Neuronal stem cell (in vitro differentiated cells): ENCODE data around the gene GPR132.

Experiments
- DNase-seq: peaks from one replicate; pipeline ENCODE4 v3.0.0-alpha.2; 2013; ENCODE audit warnings: low spot score
- H2AFZ ChIP-seq: one replicate; pipeline ENCODE4 v1.6.1; 2013; ENCODE audit warnings: mild to moderate bottlenecking, low read length, inconsistent platforms
- H2AK5ac ChIP-seq: 2 replicates; pipeline ENCODE4 v1.6.1; 2013; ENCODE audit warnings: low read depth, mild to moderate bottlenecking, inconsistent platforms, low read length, moderate library complexity, mixed read lengths
- H2BK120ac ChIP-seq: 2 replicates; pipeline ENCODE4 v1.6.1; 2013; ENCODE audit warnings: low read depth, mild to moderate bottlenecking, inconsistent platforms, low read length, moderate library complexity, mixed read lengths
- H2BK12ac ChIP-seq: one replicate; pipeline ENCODE4 v1.6.1; 2013; ENCODE audit warnings: low read length, inconsistent platforms
- H2BK15ac ChIP-seq: 2 replicates; pipeline ENCODE4 v1.6.1; 2013; ENCODE audit warnings: mild to moderate bottlenecking, low read length, inconsistent platforms, mixed read lengths
- H2BK5ac ChIP-seq: one replicate; pipeline ENCODE4 v1.6.1; 2013; ENCODE audit warnings: inconsistent platforms, mild to moderate bottlenecking, low read length, moderate library complexity
- H3K14ac ChIP-seq: one replicate; pipeline ENCODE4 v1.6.1; 2013; ENCODE audit warnings: low read length, inconsistent platforms
- H3K18ac ChIP-seq: 2 replicates; pipeline ENCODE4 v1.6.1; 2013; ENCODE audit warnings: low read length, inconsistent platforms
- H3K23ac ChIP-seq: 2 replicates; pipeline ENCODE4 v1.6.1; 2013; ENCODE audit warnings: low read depth, mild to moderate bottlenecking, mixed read lengths, low read length, inconsistent platforms; ENCODE audit not compliant: poor library complexity
- H3K27ac ChIP-seq: replicated peaks from 3 replicates; pipeline ENCODE4 v1.5.1; 2013; ENCODE audit warnings: low read length, inconsistent platforms
- H3K27me3 ChIP-seq, 3 experiments: 2 replicates each; pipeline ENCODE4 v1.6.1; 2013; ENCODE audit warnings: low read length in 3 of 3, mild to moderate bottlenecking in 2 of 3, inconsistent platforms in 1 of 3, low read depth in 1 of 3, mixed read lengths in 1 of 3, moderate library complexity in 1 of 3; ENCODE audit not compliant: control insufficient read depth in 3 of 3, insufficient read depth in 3 of 3
- H3K36me3 ChIP-seq, 2 donors: replicated peaks in 1 of 2; 2 replicates each; pipeline ENCODE4 v1.6.1; 2013; ENCODE audit warnings: low read length in 2 of 2; ENCODE audit not compliant: control insufficient read depth in 2 of 2, insufficient read depth in 2 of 2
- H3K4ac ChIP-seq: 2 replicates; pipeline ENCODE4 v1.6.1; 2013; ENCODE audit warnings: inconsistent platforms, mild to moderate bottlenecking, low read length, moderate library complexity
- H3K4me1 ChIP-seq, 2 donors: 1 replicate in 1 of 2; 2 replicates in 1 of 2; pipeline ENCODE4 v1.6.1; 2013; ENCODE audit warnings: low read length in 2 of 2, low read depth in 1 of 2; ENCODE audit not compliant: control insufficient read depth in 2 of 2, insufficient read depth in 1 of 2
- H3K4me2 ChIP-seq: one replicate; pipeline ENCODE4 v1.6.1; 2013; ENCODE audit warnings: mild to moderate bottlenecking, low read length, inconsistent platforms; ENCODE audit not compliant: insufficient read depth, poor library complexity, severe bottlenecking
- H3K4me3 ChIP-seq, 2 donors: 2 replicates each; pipeline ENCODE4 v1.5.1; 2013; ENCODE audit warnings: low read length in 2 of 2, mild to moderate bottlenecking in 2 of 2, inconsistent platforms in 1 of 2, moderate library complexity in 1 of 2
- H3K79me1 ChIP-seq: one replicate; pipeline ENCODE4 v1.6.1; 2013; ENCODE audit warnings: low read depth, mild to moderate bottlenecking, inconsistent platforms, low read length, moderate library complexity
- H3K9ac ChIP-seq: one replicate; pipeline ENCODE4 v1.6.1; 2013; ENCODE audit warnings: mild to moderate bottlenecking, low read depth, low read length, inconsistent platforms; ENCODE audit not compliant: poor library complexity
- H3K9me3 ChIP-seq, 2 donors: replicated peaks in 1 of 2; 2 replicates each; pipeline versions ENCODE3 to v1.6.1; 2013; ENCODE audit warnings: low read length in 2 of 2, mild to moderate bottlenecking in 2 of 2, inconsistent platforms in 1 of 2, low read depth in 1 of 2, mixed read lengths in 1 of 2, moderate library complexity in 1 of 2; ENCODE audit not compliant: control insufficient read depth in 2 of 2, insufficient read depth in 1 of 2
- H4K8ac ChIP-seq: one replicate; pipeline ENCODE4 v1.6.1; 2013; ENCODE audit warnings: low read depth, mild to moderate bottlenecking, inconsistent platforms, low read length, moderate library complexity
- H4K91ac ChIP-seq: one replicate; pipeline ENCODE4 v1.6.1; 2013; ENCODE audit warnings: low read length, low read depth, mild to moderate bottlenecking, inconsistent platforms; ENCODE audit not compliant: poor library complexity
- WGBS, 2 donors: extraction: QIAGEN DNeasy Blood & Tissue Kit; methylation state at CpG; one replicate each; pipeline ENCODE4 v1.1.7; 2013; ENCODE audit warnings: missing lambda C conversion rate in 2 of 2, mixed read lengths in 1 of 2; ENCODE audit not compliant: insufficient read length in 2 of 2, insufficient replicate concordance in 1 of 2; ENCODE audit errors: extremely low coverage in 2 of 2; 5-methylcytosine and 5-hydroxymethylcytosine counted together

Gene GPR132

DNA sequence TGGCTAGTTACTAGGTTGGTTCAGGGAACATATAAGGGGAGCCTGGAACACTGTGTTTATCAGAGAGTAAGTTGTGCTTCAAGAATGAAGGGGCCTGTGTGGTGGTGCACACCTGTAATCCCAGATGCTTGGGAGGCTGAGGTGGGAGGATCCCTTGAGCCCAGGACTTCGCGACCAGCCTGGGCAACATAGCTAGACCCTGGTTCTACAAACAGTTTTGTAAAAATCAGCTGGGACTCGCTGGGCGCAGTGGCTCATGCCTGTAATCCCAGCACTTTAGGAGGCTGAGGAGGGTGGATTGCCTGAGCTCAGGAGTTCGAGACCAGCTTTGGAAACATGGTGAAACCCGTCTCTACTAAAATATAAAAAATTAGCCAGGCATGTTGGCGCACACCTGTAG is 42.1 kb upstream of the GPR132 start:
- Histone ChIP-seq H3K9ac (no peak overlapping the region), H3K4ac (no peak overlapping the region), H3K27ac (no peak overlapping the region), H3K79me1 (no peaks in the 10 kb centered on the region), H3K18ac (no peak overlapping the region), H2BK120ac (no peak overlapping the region), H2BK15ac (no peak overlapping the region), H3K4me1 (no peaks in the 10 kb centered on the region), H3K4me2 (no peak overlapping the region), H3K4me3 (no peak overlapping the region), H2BK12ac (no peak overlapping the region), H3K23ac (no peak overlapping the region), H2AFZ (no peak overlapping the region), H3K9me3 (no peaks in the 10 kb centered on the region), H3K27me3 (peaks cover 0 to 6% (median 0%) of the 10 kb centered on the region in 3 experiments), H2BK5ac (no peak overlapping the region), H4K8ac (no peak overlapping the region), H2AK5ac (no peak overlapping the region), H3K14ac (no peak overlapping the region), H4K91ac (no peak overlapping the region), H3K36me3 (no peaks in the 10 kb centered on the region)
- no CpG with 5 or more reads among the region's 7 CpGs for WGBS, 2 donors
- no peak for DNase-seq

DNA sequence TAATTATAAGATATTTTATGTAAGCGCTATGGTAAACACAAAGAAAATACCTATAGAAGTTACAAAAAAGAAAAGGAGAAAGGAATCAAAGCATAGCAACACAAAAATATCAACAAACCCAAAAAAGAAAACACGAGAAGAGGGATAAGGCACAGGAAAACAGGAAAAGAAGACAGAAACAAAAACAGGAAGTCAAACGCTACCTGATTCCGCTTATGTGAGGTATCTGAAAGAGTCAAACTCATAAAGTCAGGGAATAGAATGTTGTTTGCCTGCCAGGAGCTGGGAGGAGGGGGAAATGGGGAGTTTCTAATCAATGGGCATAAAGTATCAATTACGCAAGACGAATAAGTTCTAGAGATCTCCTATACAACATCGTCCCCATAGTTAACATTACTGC is 39.9 kb upstream of the GPR132 start:
- H4K8ac ChIP-seq = no peak overlapping the region
- no peak overlapping the region for H2BK15ac ChIP-seq
- H3K9ac ChIP-seq = no peak overlapping the region
- no peak overlapping the region for H2BK5ac ChIP-seq
- no peak overlapping the region for H3K27ac ChIP-seq
- no peak overlapping the region for H2AK5ac ChIP-seq
- H3K4me3 ChIP-seq = no peak overlapping the region
- H2BK120ac ChIP-seq = no peak overlapping the region
- H3K14ac ChIP-seq = no peak overlapping the region
- DNase-seq = no peak
- H4K91ac ChIP-seq = no peak overlapping the region
- H2BK12ac ChIP-seq = no peak overlapping the region
- H3K36me3 ChIP-seq = no peaks in the 10 kb centered on the region
- H3K9me3 ChIP-seq = peaks cover 4 to 6% of the 10 kb centered on the region in 2 donors
- H2AFZ ChIP-seq = no peak overlapping the region
- no peak overlapping the region for H3K18ac ChIP-seq
- peaks cover 0 to 6% (median 0%) of the 10 kb centered on the region in 3 experiments for H3K27me3 ChIP-seq
- WGBS, 2 donors = no CpG with 5 or more reads among the region's 7 CpGs
- no peaks in the 10 kb centered on the region for H3K79me1 ChIP-seq
- no peak overlapping the region for H3K4ac ChIP-seq
- H3K4me2 ChIP-seq = no peak overlapping the region
- H3K4me1 ChIP-seq = no peaks in the 10 kb centered on the region
- no peak overlapping the region for H3K23ac ChIP-seq

DNA sequence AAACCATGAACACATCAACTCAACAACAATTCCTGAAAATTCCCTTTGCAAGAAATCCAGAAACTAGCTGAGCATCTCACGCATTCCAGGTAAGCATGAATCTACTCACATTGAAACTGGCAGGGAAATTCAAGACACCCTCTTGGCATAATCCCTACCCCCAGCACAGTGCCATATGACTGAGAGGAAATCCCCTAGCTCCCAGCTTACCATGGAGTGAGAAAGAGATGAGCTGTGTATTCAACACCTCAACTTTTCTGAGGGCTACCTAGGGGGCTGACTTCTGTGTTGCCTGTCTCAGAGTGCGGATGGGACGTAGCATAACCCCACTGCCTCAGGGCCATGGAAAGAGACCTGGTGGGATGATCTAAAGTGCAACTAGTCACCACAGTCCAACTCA is 37.7 kb upstream of the GPR132 start:
- H3K4me2 ChIP-seq = no peak overlapping the region
- H3K18ac ChIP-seq = no peak overlapping the region
- no peak overlapping the region for H3K4ac ChIP-seq
- no peak overlapping the region for H3K27ac ChIP-seq
- H3K4me3 ChIP-seq = no peak overlapping the region
- no peak overlapping the region for H3K9ac ChIP-seq
- H2BK12ac ChIP-seq = no peak overlapping the region
- H2AK5ac ChIP-seq = no peak overlapping the region
- H2BK120ac ChIP-seq = no peak overlapping the region
- H2AFZ ChIP-seq = no peak overlapping the region
- H2BK15ac ChIP-seq = no peak overlapping the region
- no peak overlapping the region for H3K23ac ChIP-seq
- H3K79me1 ChIP-seq = no peaks in the 10 kb centered on the region
- no peak for DNase-seq
- no peak overlapping the region for H4K91ac ChIP-seq
- no CpG with 5 or more reads among the region's 3 CpGs for WGBS, 2 donors
- H3K9me3 ChIP-seq = peaks cover 13% of the 10 kb centered on the region in 2 donors
- no peak overlapping the region for H4K8ac ChIP-seq
- H3K4me1 ChIP-seq = no peaks in the 10 kb centered on the region
- peaks cover 0 to 6% (median 0%) of the 10 kb centered on the region in 3 experiments for H3K27me3 ChIP-seq
- H2BK5ac ChIP-seq = no peak overlapping the region
- H3K36me3 ChIP-seq = no peaks in the 10 kb centered on the region
- H3K14ac ChIP-seq = no peak overlapping the region

DNA sequence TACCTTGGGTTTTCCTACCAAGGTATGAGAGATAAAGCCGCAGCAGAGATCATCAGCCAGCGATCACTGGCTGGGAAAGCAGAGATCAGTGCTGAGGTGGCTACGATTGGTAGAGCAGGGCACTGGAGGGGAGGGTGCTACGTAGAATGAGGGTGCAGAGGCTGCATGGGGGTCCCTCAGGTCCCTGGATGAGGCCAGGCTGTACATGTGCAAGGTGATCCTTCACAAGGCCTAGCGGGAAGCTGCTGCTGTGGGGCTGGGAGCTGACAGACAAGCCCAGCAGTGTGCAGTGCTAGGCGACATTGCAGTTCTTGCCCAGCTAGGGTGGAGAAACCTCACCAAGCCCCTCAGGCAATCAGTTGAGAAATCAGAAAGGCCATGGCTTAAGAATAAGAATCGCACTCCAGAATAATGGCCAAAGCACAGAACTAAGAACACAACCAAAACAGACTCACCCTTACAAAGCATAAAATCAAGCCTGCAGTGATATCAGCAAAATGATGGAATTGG is 37.2 kb upstream of the GPR132 start:
- H3K9ac ChIP-seq = no peak overlapping the region
- no peak overlapping the region for H3K14ac ChIP-seq
- H4K8ac ChIP-seq = no peak overlapping the region
- H3K4me1 ChIP-seq = no peaks in the 10 kb centered on the region
- no peak overlapping the region for H2BK120ac ChIP-seq
- H3K79me1 ChIP-seq = no peaks in the 10 kb centered on the region
- no peak overlapping the region for H2BK15ac ChIP-seq
- no peak overlapping the region for H3K23ac ChIP-seq
- no peak overlapping the region for H3K4ac ChIP-seq
- H2AK5ac ChIP-seq = no peak overlapping the region
- no peak overlapping the region for H3K4me3 ChIP-seq
- peaks cover 0 to 6% (median 0%) of the 10 kb centered on the region in 3 experiments for H3K27me3 ChIP-seq
- DNase-seq = no peak
- H3K18ac ChIP-seq = no peak overlapping the region
- H3K9me3 ChIP-seq = peaks cover 13 to 15% of the 10 kb centered on the region in 2 donors
- H3K36me3 ChIP-seq = no peaks in the 10 kb centered on the region
- WGBS, 2 donors = no CpG with 5 or more reads among the region's 7 CpGs
- H2AFZ ChIP-seq = no peak overlapping the region
- no peak overlapping the region for H2BK12ac ChIP-seq
- no peak overlapping the region for H2BK5ac ChIP-seq
- no peak overlapping the region for H3K27ac ChIP-seq
- no peak overlapping the region for H4K91ac ChIP-seq
- H3K4me2 ChIP-seq = no peak overlapping the region
